HG03558 (cell line): Measurements from ENCODE around the gene TRAF4.

Experiments used
- ATAC-seq: cut with Tn5 transposase; IDR thresholded peaks from one replicate; pipeline ENCODE4 v1.9.1; 2021; ENCODE audit warnings: moderate number of reproducible peaks; ENCODE audit not compliant: unreplicated experiment; ENCODE audit errors: extremely low read depth

The TRAF4 gene, protein sequence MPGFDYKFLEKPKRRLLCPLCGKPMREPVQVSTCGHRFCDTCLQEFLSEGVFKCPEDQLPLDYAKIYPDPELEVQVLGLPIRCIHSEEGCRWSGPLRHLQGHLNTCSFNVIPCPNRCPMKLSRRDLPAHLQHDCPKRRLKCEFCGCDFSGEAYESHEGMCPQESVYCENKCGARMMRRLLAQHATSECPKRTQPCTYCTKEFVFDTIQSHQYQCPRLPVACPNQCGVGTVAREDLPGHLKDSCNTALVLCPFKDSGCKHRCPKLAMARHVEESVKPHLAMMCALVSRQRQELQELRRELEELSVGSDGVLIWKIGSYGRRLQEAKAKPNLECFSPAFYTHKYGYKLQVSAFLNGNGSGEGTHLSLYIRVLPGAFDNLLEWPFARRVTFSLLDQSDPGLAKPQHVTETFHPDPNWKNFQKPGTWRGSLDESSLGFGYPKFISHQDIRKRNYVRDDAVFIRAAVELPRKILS

DNA sequence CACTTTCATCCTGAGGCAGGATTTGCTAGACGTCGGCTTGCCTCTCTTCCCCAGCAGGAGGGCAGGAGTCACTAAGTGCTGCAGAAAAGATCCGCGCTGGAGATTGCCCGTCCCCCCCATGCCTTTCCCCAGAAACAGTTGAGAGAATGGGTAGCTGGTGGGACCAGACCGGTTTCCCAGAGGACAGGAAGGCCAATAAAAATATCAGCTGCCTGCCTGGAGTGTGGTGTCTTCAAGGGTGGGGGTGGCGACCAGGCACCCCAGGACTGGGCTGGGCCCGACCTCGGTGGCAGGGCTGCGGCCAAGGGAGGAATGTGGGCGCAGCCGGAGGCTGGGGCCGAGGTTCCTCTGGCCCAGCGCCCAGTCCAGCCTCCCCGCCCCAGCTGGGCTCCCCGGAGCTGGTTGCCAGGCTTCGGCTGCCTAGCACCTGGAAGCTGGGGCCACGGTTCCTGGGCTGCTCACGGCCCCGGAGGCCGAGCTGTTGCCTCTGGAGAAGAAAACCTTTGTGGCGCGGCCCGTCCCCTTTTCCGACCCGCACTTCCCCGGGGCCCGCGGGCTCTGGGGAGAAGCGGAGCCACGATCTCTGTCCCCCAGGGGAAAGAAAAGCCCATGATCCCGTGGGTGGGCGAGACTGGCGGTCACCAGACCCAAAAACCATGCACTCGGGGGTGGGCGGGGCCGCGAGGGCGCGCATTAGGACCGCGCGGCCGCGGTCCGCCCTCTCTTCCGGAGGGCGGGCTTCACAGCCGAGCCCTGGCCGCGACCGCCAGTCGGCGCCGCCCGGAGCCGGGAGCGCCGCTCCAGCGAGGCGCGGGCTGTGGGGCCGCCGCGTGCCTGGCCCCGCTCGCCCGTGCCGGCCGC is at the start of gene TRAF4:
TSS of gene TRAF4 (plus strand) at position 769 of the 861 bp plus-strand sequence. CDS start 102 bp downstream, outside the sequence.
- no peak for ATAC-seq

DNA sequence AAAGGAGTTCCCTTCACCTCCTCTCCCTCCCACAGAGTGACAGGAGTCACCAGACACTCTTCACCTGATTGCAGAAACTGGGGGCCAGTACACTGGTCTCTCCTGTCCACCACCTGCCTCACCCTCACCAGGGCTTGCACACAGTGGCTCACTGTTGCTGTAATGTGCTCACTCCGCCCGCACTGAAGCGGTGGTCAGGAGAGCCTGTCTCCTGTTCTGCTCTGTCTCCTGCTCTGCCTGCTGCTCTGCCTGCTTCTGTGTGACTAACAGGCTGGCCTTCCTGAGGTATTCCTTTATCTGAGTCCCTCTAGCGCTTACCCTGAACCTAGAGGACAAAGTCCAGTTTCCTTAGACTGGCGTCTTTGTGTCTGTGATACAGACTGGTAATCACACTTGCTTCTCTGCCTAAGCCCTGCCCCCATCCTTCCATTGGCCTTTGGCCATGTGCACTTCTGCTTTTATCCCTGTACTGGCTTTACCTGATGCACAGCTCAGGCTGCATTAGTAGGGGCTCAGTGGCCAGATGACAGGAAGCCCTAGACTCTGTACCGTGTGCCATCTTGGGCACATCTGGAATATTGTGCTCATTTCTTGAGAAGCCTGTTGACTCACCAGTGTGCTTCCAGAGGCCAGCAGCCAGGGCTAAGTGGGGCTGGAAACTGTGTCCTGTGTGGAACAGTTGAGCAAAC is 45.4 kb upstream of the TRAF4 start:
- no peak for ATAC-seq

DNA sequence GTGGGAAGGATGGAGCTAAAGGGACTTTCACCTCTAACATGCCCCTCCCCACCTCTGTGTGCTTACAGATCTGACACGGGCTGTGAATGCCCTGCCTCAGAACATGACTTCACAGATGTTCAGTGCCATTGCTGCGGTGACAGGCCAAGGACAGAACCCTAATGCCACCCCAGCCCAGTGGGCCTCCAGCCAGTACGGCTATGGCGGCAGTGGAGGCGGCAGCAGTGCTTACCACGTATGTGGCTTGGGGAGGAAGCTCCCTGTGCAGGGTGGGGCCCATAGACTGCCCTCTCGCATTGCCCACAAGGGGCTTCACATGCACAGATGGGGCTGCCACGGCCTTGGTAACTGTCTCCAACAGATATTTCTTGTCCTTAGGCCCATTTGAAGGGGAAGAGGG is 43.5 kb upstream of the TRAF4 start:
- no peak for ATAC-seq

DNA sequence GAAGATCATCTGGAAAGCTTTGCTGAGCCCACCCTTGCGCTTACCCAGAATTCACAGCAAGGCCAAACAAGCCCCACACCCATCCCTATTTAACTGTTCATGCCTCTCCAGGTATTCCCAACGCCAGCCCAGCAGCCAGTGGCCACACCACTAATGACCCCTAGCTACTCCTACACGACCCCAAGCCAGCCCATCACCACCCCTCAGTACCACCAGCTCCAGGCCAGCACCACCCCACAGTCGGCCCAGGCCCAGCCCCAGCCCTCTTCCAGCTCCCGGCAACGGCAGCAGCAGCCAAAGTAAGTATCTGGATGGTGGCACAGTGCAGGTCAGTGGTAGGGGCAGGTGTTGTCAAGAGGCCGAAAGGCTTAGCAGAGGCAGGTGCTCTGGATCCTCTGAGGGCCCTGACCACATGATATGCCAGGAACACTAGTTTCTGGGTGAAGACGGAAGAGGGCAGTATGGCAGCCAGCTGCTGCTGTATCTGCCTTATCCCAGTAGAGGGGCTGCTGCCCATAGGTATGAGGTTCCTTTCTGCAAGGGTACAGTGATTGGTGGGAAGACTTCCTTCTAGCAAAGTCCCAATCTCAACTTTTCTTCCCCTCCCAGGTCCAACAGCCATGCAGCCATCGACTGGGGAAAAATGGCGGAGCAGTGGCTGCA is 42.9 kb upstream of the TRAF4 start:
- no peak for ATAC-seq

DNA sequence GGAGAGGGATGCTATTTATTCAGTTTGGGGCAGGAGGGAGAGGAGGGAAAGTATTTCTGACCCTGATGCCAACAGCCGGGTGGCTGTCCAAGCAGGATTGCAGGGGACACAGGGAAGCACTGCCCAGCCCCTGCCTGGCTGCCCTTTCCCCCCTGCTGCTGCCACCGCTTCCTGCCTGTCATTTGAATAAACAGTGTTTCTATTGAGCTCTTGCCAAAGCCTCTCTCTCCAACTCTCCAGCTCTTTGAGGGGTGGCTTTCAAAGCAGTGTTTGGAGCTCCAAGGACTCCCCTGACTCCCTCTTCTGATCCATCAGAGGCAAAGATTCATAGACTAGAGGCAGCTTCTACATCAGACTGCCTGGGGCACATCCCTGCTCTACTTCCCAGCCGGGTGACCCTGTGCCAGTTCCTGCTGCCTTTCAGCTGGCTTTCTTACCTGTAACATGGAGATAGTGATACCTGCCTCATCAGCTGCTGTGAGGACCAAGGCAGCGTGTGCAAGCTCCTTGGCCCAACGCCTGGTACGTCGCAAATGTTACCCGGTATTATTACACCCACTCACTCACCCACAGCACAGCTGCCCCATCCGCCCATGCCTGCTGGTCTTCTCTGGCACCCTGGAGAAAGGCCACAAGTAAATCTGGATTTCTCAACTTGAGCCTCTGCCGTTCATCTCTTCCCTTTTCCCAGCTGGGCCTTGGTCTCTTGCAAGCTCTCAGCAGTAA is 41.6 kb upstream of the TRAF4 start:
- ATAC-seq: no peak

DNA sequence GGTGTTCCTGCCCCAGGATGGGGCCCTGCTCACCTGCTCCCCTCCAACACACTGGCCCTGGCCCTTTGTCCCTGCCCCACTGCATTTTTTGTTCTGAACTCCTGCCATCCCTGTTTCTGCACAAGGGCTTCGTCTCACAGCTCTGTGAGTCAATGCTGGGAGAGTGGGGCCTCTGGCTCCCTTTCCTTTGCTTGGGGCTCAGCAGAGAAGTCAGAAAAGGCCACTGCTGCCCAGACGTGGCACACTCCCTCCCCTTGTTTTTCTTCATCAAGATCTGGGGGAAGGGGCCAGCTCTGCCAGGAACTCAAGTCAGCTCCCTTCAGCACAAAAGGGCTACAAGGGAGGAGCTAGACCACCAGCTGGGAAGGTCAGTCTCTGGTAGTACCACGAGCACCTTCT is 41.1 kb upstream of the TRAF4 start:
- ATAC-seq: no peak

DNA sequence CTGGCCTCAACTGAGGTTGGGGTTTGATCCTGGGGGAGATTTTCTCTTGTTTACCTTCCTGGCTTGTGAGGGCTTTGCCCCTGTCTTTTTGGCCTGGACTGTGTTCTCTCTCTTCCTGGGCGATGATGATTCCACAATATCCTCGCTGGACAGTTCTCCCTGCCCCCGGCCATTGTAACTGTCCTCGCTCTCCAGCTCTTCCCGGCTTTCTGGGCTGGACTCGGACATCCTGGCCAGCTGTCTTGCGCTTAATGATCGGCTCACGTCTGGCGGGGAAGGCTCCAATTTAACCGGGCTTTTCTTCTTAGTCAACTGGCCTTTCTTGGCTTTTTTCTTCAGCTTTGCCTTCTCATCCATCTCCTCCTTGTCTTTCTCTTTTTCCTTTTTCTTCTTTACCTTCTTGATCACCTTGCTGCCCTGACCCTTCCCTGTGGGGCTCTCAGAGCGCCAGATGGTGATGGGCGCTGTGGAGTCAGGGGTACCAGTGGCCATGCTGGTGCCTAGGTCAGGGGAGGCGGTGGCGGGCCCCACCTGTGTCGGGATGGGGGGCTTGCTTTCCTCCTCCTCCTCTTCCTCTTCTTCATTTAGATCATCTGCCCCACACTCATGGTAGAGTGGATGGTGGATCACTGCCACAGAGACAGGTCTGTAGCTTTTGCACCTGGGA is 40.1 kb upstream of the TRAF4 start:
- ATAC-seq: no peak

DNA sequence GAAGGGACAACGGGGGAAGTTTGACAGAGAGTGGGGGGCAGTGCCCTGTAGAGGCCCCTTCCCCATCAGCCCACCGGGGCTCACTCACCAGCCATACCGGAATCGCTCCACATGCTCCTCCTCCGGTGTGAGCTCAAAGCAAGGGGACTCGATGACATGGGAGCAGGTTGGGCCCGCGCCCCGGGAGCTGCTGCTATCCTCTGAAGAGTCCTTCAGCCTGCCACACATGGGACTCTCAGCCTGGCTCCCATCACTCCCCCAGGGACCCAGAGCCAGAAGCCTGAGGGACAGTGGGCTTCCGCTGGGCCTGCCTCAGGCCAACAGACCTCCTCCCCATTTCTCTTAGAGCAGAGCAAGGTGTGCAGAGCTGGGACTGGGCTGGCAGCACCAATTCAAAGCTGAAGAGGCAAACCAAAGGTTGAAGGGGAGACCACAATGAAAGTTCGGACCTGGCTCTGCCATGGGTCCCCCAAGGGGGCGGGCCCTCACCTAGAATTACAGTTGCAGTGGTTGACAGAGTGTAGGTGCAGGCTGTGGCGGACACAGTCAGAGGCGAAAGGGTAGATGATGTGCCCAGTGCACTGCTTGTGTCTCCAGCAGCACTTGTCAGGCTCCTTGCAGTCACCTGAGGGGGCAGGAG is 39.5 kb upstream of the TRAF4 start:
- ATAC-seq: no peak

DNA sequence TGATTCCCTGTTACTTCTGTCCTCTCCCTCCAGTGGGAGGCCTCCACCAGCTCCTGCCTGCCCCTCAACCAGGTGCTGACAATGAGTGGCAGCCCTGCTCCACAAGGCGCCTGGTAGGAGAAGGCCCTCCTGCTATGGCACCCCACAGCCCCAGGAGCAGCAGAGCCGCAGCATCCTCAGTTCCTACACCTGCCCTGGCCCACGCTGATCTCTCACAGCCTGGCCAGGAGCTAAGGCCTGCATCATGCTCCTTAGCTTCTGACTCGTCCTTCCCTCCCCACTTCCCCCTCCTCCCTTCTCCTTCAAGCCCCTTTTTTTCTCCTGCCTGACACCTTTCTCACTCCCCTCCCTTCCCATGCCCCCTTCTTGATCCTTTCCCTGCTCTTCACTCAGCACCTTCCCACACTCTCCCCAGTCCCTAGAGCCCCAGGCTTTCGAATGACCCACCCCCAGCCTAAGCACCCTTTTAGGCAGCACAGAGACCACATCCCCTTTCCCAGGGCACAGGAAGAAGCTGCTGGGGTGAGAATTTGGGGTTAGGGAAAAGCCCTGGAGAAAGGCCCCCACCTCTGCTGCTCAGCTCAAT is 38.6 kb upstream of the TRAF4 start:
- no peak for ATAC-seq

DNA sequence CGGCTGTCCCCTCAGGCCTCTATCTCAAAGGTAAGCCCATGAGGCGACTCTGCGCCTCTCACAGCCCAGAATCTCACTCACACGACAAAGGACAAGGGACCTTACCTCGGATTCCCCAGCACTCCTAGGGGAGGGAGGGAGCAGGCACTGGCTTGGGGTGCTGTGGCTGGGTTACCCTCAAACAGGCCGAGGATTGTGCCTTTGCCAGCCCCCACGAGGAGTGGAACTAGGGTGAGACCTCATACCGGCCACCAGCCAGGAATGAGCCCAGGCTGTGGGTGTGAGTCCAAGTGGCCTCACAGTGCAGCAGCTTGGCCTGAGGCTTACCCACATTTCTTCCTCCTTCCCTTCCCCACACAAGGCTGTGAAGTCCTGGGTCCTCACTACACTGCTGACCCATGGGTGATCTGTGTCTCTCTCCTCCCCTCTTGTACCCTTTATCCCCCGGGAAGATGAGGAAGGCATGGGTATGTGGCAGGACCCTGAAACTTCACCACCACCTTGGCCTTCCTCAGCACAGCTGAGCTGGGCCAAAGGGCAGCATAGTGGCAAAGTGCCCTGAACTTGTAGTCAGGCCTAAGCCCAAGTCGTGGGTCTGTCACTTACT is 38.0 kb upstream of the TRAF4 start:
- ATAC-seq: no peak

DNA sequence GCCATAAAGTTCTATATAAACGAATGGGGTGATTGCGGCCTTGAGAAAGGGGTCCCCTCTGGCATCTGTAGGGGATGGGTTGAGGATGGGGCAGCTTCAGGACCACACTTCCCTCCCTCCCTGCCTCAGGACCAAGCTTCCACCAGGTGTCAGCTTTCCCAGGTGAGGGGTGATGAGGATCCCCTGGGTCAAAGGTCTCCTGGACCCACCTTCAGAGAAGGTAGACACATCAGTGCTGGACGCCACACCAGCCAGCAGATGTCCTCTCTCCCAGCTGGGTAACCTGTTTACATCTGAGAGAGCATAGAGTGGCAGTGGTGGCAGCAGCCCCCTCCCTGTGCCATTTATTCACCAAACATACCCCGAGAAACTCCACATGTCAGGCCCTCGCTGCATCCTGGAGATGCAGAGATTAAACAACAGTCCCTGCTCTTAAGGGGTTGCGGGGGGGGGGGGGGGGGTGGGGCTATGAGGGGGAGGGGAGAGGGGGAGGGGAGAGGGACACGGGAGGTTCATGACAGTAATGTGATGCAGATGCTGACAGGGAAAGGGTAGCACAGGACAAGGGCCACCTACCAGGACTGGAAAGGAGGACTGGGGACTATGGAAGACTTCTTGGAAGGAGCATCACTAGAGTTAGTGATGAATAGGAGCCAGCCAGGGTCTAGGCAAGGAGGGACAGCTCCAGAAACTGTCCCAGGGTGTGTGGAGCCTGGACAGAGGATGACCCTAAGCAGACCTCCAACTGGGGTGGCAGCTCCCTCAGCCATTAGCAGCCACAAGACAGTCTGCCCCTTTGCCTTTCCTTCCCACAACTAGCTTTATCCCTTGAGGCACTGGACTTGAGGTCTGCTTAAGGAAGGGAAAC is 37.1 kb upstream of the TRAF4 start:
- ATAC-seq: no peak

DNA sequence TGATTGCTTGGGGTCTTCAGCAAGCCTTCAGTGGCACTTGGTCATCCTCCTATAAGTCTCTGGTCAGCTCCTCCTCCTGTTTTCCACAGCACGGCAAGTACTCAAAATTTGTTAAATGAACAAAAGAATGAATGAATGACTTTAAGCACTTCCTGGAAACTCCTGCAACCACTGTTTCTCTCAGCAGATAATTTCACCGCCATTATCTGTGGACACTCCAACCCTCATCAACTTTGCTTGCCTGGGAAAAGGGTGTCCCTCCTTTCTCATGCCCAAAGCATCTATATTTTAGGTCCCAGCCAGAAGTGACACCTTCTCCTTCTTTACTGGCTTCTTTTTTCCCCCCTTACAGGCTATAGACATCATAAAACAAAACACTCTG is 36.5 kb upstream of the TRAF4 start:
- no peak for ATAC-seq

DNA sequence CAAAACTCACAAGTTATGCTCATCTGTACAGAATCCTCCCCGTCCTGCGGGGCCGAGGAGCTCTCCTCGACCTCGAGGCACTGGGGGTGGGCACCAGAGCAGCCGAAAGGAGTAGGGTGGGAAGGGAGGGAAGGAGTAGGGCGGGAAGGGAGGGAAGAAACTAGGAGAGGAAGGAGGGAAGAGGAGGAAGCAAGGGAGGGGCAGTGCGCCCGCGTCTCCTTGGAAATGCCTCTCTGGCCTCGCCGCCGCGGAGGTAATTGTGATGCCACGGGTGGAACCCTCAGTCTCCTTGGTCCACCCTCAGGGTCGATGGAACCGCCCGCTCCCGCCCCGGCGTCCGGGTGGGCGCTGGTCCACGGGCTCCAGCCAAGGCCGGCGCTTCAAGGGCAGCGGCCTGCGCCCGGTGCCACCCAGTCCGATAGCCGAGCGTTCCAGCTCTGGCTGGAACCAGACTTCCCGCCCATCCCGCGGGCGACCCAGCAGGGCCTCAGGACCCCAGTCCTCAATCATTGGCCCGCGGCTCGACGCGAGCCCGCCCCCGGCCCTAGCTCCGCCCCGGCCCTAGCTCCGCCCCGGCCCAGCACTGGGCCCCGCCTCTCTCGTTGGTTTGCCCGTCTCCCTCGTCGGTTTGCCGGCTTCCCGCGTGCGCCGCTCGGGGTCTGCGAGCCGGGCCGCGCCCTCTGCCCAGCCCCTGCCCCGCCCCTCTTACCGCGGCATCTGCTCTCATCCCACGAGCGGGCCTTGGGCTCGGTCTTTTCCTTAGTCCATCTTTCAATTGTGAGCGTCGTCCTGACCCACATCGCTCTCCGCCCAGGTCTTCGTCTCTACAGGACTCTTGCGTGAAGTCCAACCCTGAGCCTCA is 32.7 kb upstream of the TRAF4 start:
- ATAC-seq: peak; percentile 41

DNA sequence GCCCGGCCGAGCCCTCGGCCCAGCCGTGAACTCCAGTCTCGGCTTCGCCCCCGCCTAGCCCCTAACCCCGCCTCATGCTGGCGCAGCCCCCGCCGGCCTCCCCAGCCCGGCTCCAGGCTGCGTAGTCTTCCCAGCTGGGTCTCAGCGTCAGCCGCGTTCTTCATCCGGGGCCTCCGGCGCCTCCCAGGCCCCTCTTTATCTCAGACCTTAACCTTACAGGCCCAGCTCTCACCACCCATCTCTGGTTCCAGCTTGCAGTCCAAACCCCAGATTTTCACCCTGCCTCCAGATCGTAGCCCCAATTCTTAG is 32.1 kb upstream of the TRAF4 start, which contains the start of gene PROCA1:
TSS of gene PROCA1 (minus strand) at position 166 of the 309 bp plus-strand sequence. CDS start 228 bp downstream, outside the sequence.
- ATAC-seq: no peak

DNA sequence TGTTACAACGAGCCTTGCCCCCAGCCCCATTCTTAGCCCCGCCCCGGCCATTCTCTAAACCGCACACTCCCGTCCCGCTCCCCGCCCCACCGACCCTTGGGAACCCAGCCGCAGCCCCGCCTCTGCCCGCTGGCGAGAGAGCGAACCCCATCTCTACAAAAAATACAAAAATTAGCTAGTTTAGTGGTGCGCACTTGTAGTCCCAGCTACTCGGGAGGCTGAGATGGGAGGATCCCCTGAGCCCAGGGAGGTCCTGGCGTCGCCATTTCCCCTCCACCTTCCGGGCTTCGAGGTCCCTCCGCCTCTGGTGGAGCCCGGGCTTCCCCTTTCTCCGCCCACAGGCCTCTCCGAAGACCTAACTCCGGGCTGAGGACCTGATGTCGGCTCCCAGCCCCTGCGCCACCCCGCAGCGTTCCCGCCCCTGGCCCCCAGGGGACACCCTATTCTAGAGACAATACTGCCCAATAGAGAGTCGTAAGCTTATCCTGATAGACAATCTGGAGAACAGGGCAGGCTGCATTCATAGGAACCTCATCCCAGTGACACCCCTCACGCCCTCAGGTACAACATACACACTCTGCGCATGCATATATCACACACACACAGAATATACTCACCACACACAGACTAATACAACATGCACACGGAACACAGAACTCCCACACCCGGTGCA is 31.6 kb upstream of the TRAF4 start:
- no peak for ATAC-seq
